Activated CD4-positive, alpha-beta T cell treated with anti-CD3 and anti-CD28 coated beads, Interleukin-2, amount 10 ng/mL, durations not matched to agents 24 days and 14 days (primary cell): ENCODE measurements around the gene GPR137. TPM values are rescaled to one million over a fixed set of nuclear protein-coding genes. Genes with fewer than 3 reads are reported as not detected.
A peak's percentile ranks its signal among the peaks of the same experiment; 100 is the strongest.
"Not testable (repeated sequence)": the region's sequence is repeated elsewhere in the genome, so short reads cannot be mapped to it uniquely, and the experiment has no call there.

ENCODE experiments used
- DNase-seq: peaks from one replicate; pipeline ENCODE4 v3.0.0; 2022
- H3K27ac Mint-ChIP-seq: one replicate; pipeline ENCODE4 v1.8.0; 2022; ENCODE audit warnings: mild to moderate bottlenecking, mixed read lengths
- H3K27me3 Mint-ChIP-seq: one replicate; pipeline ENCODE4 v1.8.0; 2022; ENCODE audit warnings: mixed read lengths
- H3K36me3 Mint-ChIP-seq: one replicate; pipeline ENCODE4 v1.8.0; 2022; ENCODE audit warnings: low read depth, mild to moderate bottlenecking, mixed read lengths
- H3K4me1 Mint-ChIP-seq: one replicate; pipeline ENCODE4 v1.8.0; 2021; ENCODE audit warnings: mixed read lengths
- H3K4me3 Mint-ChIP-seq: one replicate; pipeline ENCODE4 v1.8.0; 2022; ENCODE audit warnings: mild to moderate bottlenecking, moderate library complexity, mixed read lengths
- H3K9me3 Mint-ChIP-seq: one replicate; pipeline ENCODE4 v1.8.0; 2021; ENCODE audit warnings: mixed read lengths
- intact Hi-C: fragments of 100-400 bp; cut with micrococcal nuclease; formaldehyde crosslinking; loops from one replicate; pipeline ENCODE4 v1.15.1; 2023
- total RNA-seq: library from RNA; stranded (reverse); gene quantifications from 2 replicates; pipeline ENCODE4 v1.2.3, GENCODE V29; 2022

The GPR137 gene
- total RNA-seq, 1 donor from 2014 or later: 45.6 TPM

- intact Hi-C loops: loop anchor here (1.0 to 10.0 kb wide), 5 partner anchors 19 to 329 kb away; partner anchors contain the start of genes CCDC88B, COX8A, GPR137 and NUDT22
- Mint-ChIP-seq H3K27me3 (peaks cover 19% of the 10 kb centered on the region), H3K4me3 (peak overlapping the region; percentile 89), H3K36me3 (peaks cover 15% of the 10 kb centered on the region), H3K4me1 (peaks cover 26% of the 10 kb centered on the region), H3K27ac (peak overlapping the region; percentile 99), H3K9me3 (no peaks in the 10 kb centered on the region)
- no peak for DNase-seq
These were observed 18.3 kb downstream of the GPR137 start for GRCh38 chr11:64304032-64304315.

GRCh38 chr11:64304316-64305072, 18.8 kb downstream of the GPR137 start:
- peak overlapping the region; percentile 99 for H3K27ac Mint-ChIP-seq
- H3K27me3 Mint-ChIP-seq: peaks cover 17% of the 10 kb centered on the region
- no peaks in the 10 kb centered on the region for H3K9me3 Mint-ChIP-seq
- H3K4me3 Mint-ChIP-seq: peak overlapping the region; percentile 89
- DNase-seq: peak; percentile 98
- H3K4me1 Mint-ChIP-seq: peaks cover 26% of the 10 kb centered on the region
- intact Hi-C loops: loop anchor here (1.0 to 10.0 kb wide), 11 partner anchors 13 to 473 kb away; partner anchors contain the start of genes CCDC88B, COX8A, FERMT3 and GPR137
- H3K36me3 Mint-ChIP-seq: peaks cover 15% of the 10 kb centered on the region

GRCh38 chr11:64305075-64305690, 19.5 kb downstream of the GPR137 start, which contains the start of gene ESRRA:
Gene ESRRA, plus strand, starts transcription at chr11:64305524. Its CDS starts 1,656 bp downstream, at chr11:64307180.
- Mint-ChIP-seq H3K4me3 (peak within 1 kb of the TSS; percentile 94), H3K27me3 (peaks cover 12% of the 10 kb centered on the region), H3K27ac (peak within 1 kb of the TSS; percentile 99), H3K9me3 (no peaks in the 10 kb centered on the region), H3K36me3 (peaks cover 17% of the 10 kb centered on the region), H3K4me1 (peaks cover 26% of the 10 kb centered on the region)
- peak; percentile 100 for DNase-seq
- intact Hi-C loops: loop anchor here (1.0 to 10.0 kb wide), 9 partner anchors 12 to 472 kb away; partner anchors contain the start of genes CCDC88B, COX8A, FERMT3 and NUDT22

- intact Hi-C loops: loop anchor here (1.0 to 10.0 kb wide), 9 partner anchors 11 to 471 kb away; partner anchors contain the start of genes CCDC88B, COX8A, FERMT3 and NUDT22
- peaks cover 22% of the 10 kb centered on the region for H3K4me1 Mint-ChIP-seq
- H3K36me3 Mint-ChIP-seq: peaks cover 19% of the 10 kb centered on the region
- peaks cover 5% of the 10 kb centered on the region for H3K27me3 Mint-ChIP-seq
- peak overlapping the region; percentile 94 for H3K4me3 Mint-ChIP-seq
- H3K27ac Mint-ChIP-seq: peak overlapping the region; percentile 88
- DNase-seq: peak; percentile 92
- H3K9me3 Mint-ChIP-seq: no peaks in the 10 kb centered on the region
These were observed 20.3 kb downstream of the GPR137 start for GRCh38 chr11:64305691-64306562.

- H3K27ac Mint-ChIP-seq: peak overlapping the region; percentile 88
- DNase-seq: no peak
- H3K9me3 Mint-ChIP-seq: no peaks in the 10 kb centered on the region
- intact Hi-C loops: loop anchor here (5.0 to 10.0 kb wide), 3 partner anchors 119 to 471 kb away; partner anchors contain the start of genes COX8A, SF1 and STIP1
- H3K4me3 Mint-ChIP-seq: peak overlapping the region; percentile 94
- H3K36me3 Mint-ChIP-seq: peaks cover 21% of the 10 kb centered on the region
- peaks cover 2% of the 10 kb centered on the region for H3K27me3 Mint-ChIP-seq
- H3K4me1 Mint-ChIP-seq: peaks cover 23% of the 10 kb centered on the region
These were observed 20.9 kb downstream of the GPR137 start for GRCh38 chr11:64306563-64306875.

- no peak for DNase-seq
- intact Hi-C loops: loop anchor here (5.0 to 10.0 kb wide), 3 partner anchors 120 to 470 kb away; partner anchors contain the start of genes COX8A, SF1 and STIP1
- Mint-ChIP-seq H3K36me3 (peaks cover 21% of the 10 kb centered on the region), H3K4me1 (peaks cover 23% of the 10 kb centered on the region), H3K9me3 (no peaks in the 10 kb centered on the region), H3K4me3 (peak overlapping the region; percentile 94), H3K27me3 (no peaks in the 10 kb centered on the region), H3K27ac (peak overlapping the region; percentile 88)
These were observed 21.4 kb downstream of the GPR137 start for GRCh38 chr11:64306876-64307622.

- not testable (repeated sequence) for H3K27me3 Mint-ChIP-seq, DNase-seq, H3K9me3 Mint-ChIP-seq
- peaks cover 28% of the 10 kb centered on the region for H3K36me3 Mint-ChIP-seq
- peaks cover 27% of the 10 kb centered on the region for H3K4me1 Mint-ChIP-seq
- intact Hi-C loops: loop anchor here (5.0 to 10.0 kb wide), 3 partner anchors 120 to 470 kb away; partner anchors contain the start of genes COX8A, SF1 and STIP1
- peak overlapping the region; percentile 9 for H3K27ac Mint-ChIP-seq
- peak overlapping the region; percentile 94 for H3K4me3 Mint-ChIP-seq
These were observed 22.1 kb downstream of the GPR137 start for GRCh38 chr11:64307795-64308194.

- Mint-ChIP-seq H3K27ac (peak overlapping the region; percentile 63), H3K4me1 (peaks cover 22% of the 10 kb centered on the region), H3K4me3 (no peak overlapping the region), H3K27me3 (no peaks in the 10 kb centered on the region), H3K36me3 (peaks cover 43% of the 10 kb centered on the region), H3K9me3 (no peaks in the 10 kb centered on the region)
- intact Hi-C loops: no loop called here
- no peak for DNase-seq
These were observed 27.3 kb downstream of the GPR137 start for GRCh38 chr11:64312947-64313346.

- Mint-ChIP-seq H3K9me3 (no peaks in the 10 kb centered on the region), H3K36me3 (peaks cover 43% of the 10 kb centered on the region), H3K4me1 (peaks cover 22% of the 10 kb centered on the region), H3K27me3 (no peaks in the 10 kb centered on the region), H3K27ac (no peak overlapping the region), H3K4me3 (no peak overlapping the region)
- intact Hi-C loops: no loop called here
- DNase-seq: no peak
These were observed 28.0 kb downstream of the GPR137 start for GRCh38 chr11:64313491-64314145.

GRCh38 chr11:64314146-64314804, 28.6 kb downstream of the GPR137 start:
- H3K4me3 Mint-ChIP-seq: no peak overlapping the region
- DNase-seq: no peak
- peaks cover 27% of the 10 kb centered on the region for H3K4me1 Mint-ChIP-seq
- intact Hi-C loops: no loop called here
- no peak overlapping the region for H3K27ac Mint-ChIP-seq
- H3K27me3 Mint-ChIP-seq: no peaks in the 10 kb centered on the region
- no peaks in the 10 kb centered on the region for H3K9me3 Mint-ChIP-seq
- peaks cover 43% of the 10 kb centered on the region for H3K36me3 Mint-ChIP-seq

- peaks cover 32% of the 10 kb centered on the region for H3K4me1 Mint-ChIP-seq
- H3K4me3 Mint-ChIP-seq: peak overlapping the region; percentile 15
- intact Hi-C loops: no loop called here
- H3K9me3 Mint-ChIP-seq: no peaks in the 10 kb centered on the region
- H3K27me3 Mint-ChIP-seq: no peaks in the 10 kb centered on the region
- peaks cover 41% of the 10 kb centered on the region for H3K36me3 Mint-ChIP-seq
- peak overlapping the region; percentile 11 for H3K27ac Mint-ChIP-seq
- DNase-seq: no peak
These were observed 29.3 kb downstream of the GPR137 start for GRCh38 chr11:64314805-64315561.
